ENCODE data around the gene KRT15. TPM values are rescaled to one million over a fixed set of nuclear protein-coding genes. Genes with fewer than 3 reads are reported as not detected.
"Not testable (repeated sequence)": the region's sequence is repeated elsewhere in the genome, so short reads cannot be mapped to it uniquely, and the experiment has no call there.

Gene KRT15
- total and polyA plus RNA-seq, 2 donors = 191 to 831 TPM

GRCh38 chr17:41547378-41547841 is 28.7 kb upstream of the KRT15 start:
- WGBS = 83% methylated on average over 9 of the region's 9 CpGs
- no peak overlapping the region for H3K4me3 ChIP-seq (ENCODE audit: low read length in 2 of 2)

GRCh38 chr17:41546819-41547218 is 28.1 kb upstream of the KRT15 start:
- no peak overlapping the region for H3K4me3 ChIP-seq (ENCODE audit: low read length in 2 of 2)
- H3K36me3 ChIP-seq (ENCODE audit: control insufficient read depth in 2 of 2, insufficient read depth in 2 of 2, low read length in 1 of 2) = no peaks in the 10 kb centered on the region
- 95% methylated on average over 3 of the region's 3 CpGs for WGBS
- H3K9me3 ChIP-seq (ENCODE audit: control insufficient read depth in 2 of 2, insufficient read depth in 1 of 2, low read length in 1 of 2) = peaks cover 0 to 3% of the 10 kb centered on the region in 2 donors
- DNase-seq (ENCODE audit: low read depth in 6 of 9, low spot score in 9 of 9) = no peak
- H3K27me3 ChIP-seq (ENCODE audit: control insufficient read depth in 2 of 2, insufficient read depth in 1 of 2, low read length in 1 of 2) = peaks cover 0 to 19% of the 10 kb centered on the region in 2 donors
- H3K27ac ChIP-seq (ENCODE audit: low read depth in 1 of 2, low read length in 1 of 2) = no peak overlapping the region
- H3K4me1 ChIP-seq (ENCODE audit: control insufficient read depth in 2 of 2, insufficient read depth in 2 of 2, low read length in 2 of 2) = peaks cover 0 to 21% of the 10 kb centered on the region in 2 donors

More at GRCh38 chr17:41547378-41547841, 28.7 kb upstream of the KRT15 start:
- DNase-seq (ENCODE audit: low read depth in 6 of 9, low spot score in 9 of 9) = no peak
- Histone ChIP-seq H3K4me1 (ENCODE audit: control insufficient read depth in 2 of 2, insufficient read depth in 2 of 2, low read length in 2 of 2) (peaks cover 0 to 21% of the 10 kb centered on the region in 2 donors), H3K27me3 (ENCODE audit: control insufficient read depth in 2 of 2, insufficient read depth in 1 of 2, low read length in 1 of 2) (peaks cover 0 to 19% of the 10 kb centered on the region in 2 donors), H3K36me3 (ENCODE audit: control insufficient read depth in 2 of 2, insufficient read depth in 2 of 2, low read length in 1 of 2) (no peaks in the 10 kb centered on the region), H3K27ac (ENCODE audit: low read depth in 1 of 2, low read length in 1 of 2) (no peak overlapping the region), H3K9me3 (ENCODE audit: control insufficient read depth in 2 of 2, insufficient read depth in 1 of 2, low read length in 1 of 2) (peaks cover 0 to 3% of the 10 kb centered on the region in 2 donors)

- DNase-seq (ENCODE audit: low read depth in 6 of 9, low spot score in 9 of 9) = no peak
- H3K4me1 ChIP-seq (ENCODE audit: control insufficient read depth in 2 of 2, insufficient read depth in 2 of 2, low read length in 2 of 2) = peaks cover 0 to 21% of the 10 kb centered on the region in 2 donors
Observed at GRCh38 chr17:41545829-41546410, 27.2 kb upstream of the KRT15 start.

GRCh38 chr17:41544935-41545334 is 26.2 kb upstream of the KRT15 start:
- Histone ChIP-seq H3K4me3 (ENCODE audit: low read length in 2 of 2) (no peak overlapping the region), H3K36me3 (ENCODE audit: control insufficient read depth in 2 of 2, insufficient read depth in 2 of 2, low read length in 1 of 2) (no peaks in the 10 kb centered on the region), H3K9me3 (ENCODE audit: control insufficient read depth in 2 of 2, insufficient read depth in 1 of 2, low read length in 1 of 2) (peaks cover 0 to 3% of the 10 kb centered on the region in 2 donors), H3K27ac (ENCODE audit: low read depth in 1 of 2, low read length in 1 of 2) (no peak overlapping the region), H3K4me1 (ENCODE audit: control insufficient read depth in 2 of 2, insufficient read depth in 2 of 2, low read length in 2 of 2) (peaks cover 0 to 21% of the 10 kb centered on the region in 2 donors), H3K27me3 (ENCODE audit: control insufficient read depth in 2 of 2, insufficient read depth in 1 of 2, low read length in 1 of 2) (peaks cover 0 to 19% of the 10 kb centered on the region in 2 donors)
- 97% methylated on average over 5 of the region's 5 CpGs for WGBS
- no peak for DNase-seq (ENCODE audit: low read depth in 6 of 9, low spot score in 9 of 9)

More at GRCh38 chr17:41545829-41546410, 27.2 kb upstream of the KRT15 start:
- H3K36me3 ChIP-seq (ENCODE audit: control insufficient read depth in 2 of 2, insufficient read depth in 2 of 2, low read length in 1 of 2) = no peaks in the 10 kb centered on the region
- H3K9me3 ChIP-seq (ENCODE audit: control insufficient read depth in 2 of 2, insufficient read depth in 1 of 2, low read length in 1 of 2) = peaks cover 0 to 3% of the 10 kb centered on the region in 2 donors
- no peak overlapping the region for H3K4me3 ChIP-seq (ENCODE audit: low read length in 2 of 2)
- H3K27ac ChIP-seq (ENCODE audit: low read depth in 1 of 2, low read length in 1 of 2) = no peak overlapping the region
- peaks cover 0 to 19% of the 10 kb centered on the region in 2 donors for H3K27me3 ChIP-seq (ENCODE audit: control insufficient read depth in 2 of 2, insufficient read depth in 1 of 2, low read length in 1 of 2)
- WGBS = 90% methylated on average over 13 of the region's 13 CpGs

GRCh38 chr17:41544491-41544892 is 25.8 kb upstream of the KRT15 start:
- H3K36me3 ChIP-seq (ENCODE audit: control insufficient read depth in 2 of 2, insufficient read depth in 2 of 2, low read length in 1 of 2) = no peaks in the 10 kb centered on the region
- peaks cover 0 to 3% of the 10 kb centered on the region in 2 donors for H3K9me3 ChIP-seq (ENCODE audit: control insufficient read depth in 2 of 2, insufficient read depth in 1 of 2, low read length in 1 of 2)
- H3K27me3 ChIP-seq (ENCODE audit: control insufficient read depth in 2 of 2, insufficient read depth in 1 of 2, low read length in 1 of 2) = peaks cover 0 to 19% of the 10 kb centered on the region in 2 donors
- H3K4me1 ChIP-seq (ENCODE audit: control insufficient read depth in 2 of 2, insufficient read depth in 2 of 2, low read length in 2 of 2) = peaks cover 0 to 16% of the 10 kb centered on the region in 2 donors
- DNase-seq (ENCODE audit: low read depth in 6 of 9, low spot score in 9 of 9) = no peak
- 91% methylated on average over 5 of the region's 5 CpGs for WGBS
- no peak overlapping the region for H3K27ac ChIP-seq (ENCODE audit: low read depth in 1 of 2, low read length in 1 of 2)
- no peak overlapping the region for H3K4me3 ChIP-seq (ENCODE audit: low read length in 2 of 2)

GRCh38 chr17:41542786-41543185 is 24.1 kb upstream of the KRT15 start:
- not testable (repeated sequence) for H3K36me3 ChIP-seq (ENCODE audit: control insufficient read depth in 2 of 2, insufficient read depth in 2 of 2, low read length in 1 of 2); H3K4me1 ChIP-seq (ENCODE audit: control insufficient read depth in 2 of 2, insufficient read depth in 2 of 2, low read length in 2 of 2); H3K9me3 ChIP-seq (ENCODE audit: control insufficient read depth in 2 of 2, insufficient read depth in 1 of 2, low read length in 1 of 2); H3K27ac ChIP-seq (ENCODE audit: low read depth in 1 of 2, low read length in 1 of 2); DNase-seq (ENCODE audit: low read depth in 6 of 9, low spot score in 9 of 9); H3K27me3 ChIP-seq (ENCODE audit: control insufficient read depth in 2 of 2, insufficient read depth in 1 of 2, low read length in 1 of 2); H3K4me3 ChIP-seq (ENCODE audit: low read length in 2 of 2)
- 92% methylated on average over 10 of the region's 10 CpGs for WGBS

- Histone ChIP-seq H3K36me3 (ENCODE audit: control insufficient read depth in 2 of 2, insufficient read depth in 2 of 2, low read length in 1 of 2) (no peaks in the 10 kb centered on the region), H3K27ac (ENCODE audit: low read depth in 1 of 2, low read length in 1 of 2) (no peak overlapping the region), H3K4me1 (ENCODE audit: control insufficient read depth in 2 of 2, insufficient read depth in 2 of 2, low read length in 2 of 2) (no peaks in the 10 kb centered on the region), H3K4me3 (ENCODE audit: low read length in 2 of 2) (no peak overlapping the region), H3K27me3 (ENCODE audit: control insufficient read depth in 2 of 2, insufficient read depth in 1 of 2, low read length in 1 of 2) (peaks cover 0 to 2% of the 10 kb centered on the region in 2 donors), H3K9me3 (ENCODE audit: control insufficient read depth in 2 of 2, insufficient read depth in 1 of 2, low read length in 1 of 2) (no peaks in the 10 kb centered on the region)
- 85% methylated on average over 2 of the region's 2 CpGs for WGBS
- no peak for DNase-seq (ENCODE audit: low read depth in 6 of 9, low spot score in 9 of 9)
Observed at GRCh38 chr17:41542357-41542756, 23.7 kb upstream of the KRT15 start.

GRCh38 chr17:41540921-41541625 is 22.4 kb upstream of the KRT15 start:
- WGBS = 92% methylated on average over 10 of the region's 10 CpGs
- H3K4me1 ChIP-seq (ENCODE audit: control insufficient read depth in 2 of 2, insufficient read depth in 2 of 2, low read length in 2 of 2) = no peaks in the 10 kb centered on the region
- H3K27ac ChIP-seq (ENCODE audit: low read depth in 1 of 2, low read length in 1 of 2) = no peak overlapping the region
- no peaks in the 10 kb centered on the region for H3K9me3 ChIP-seq (ENCODE audit: control insufficient read depth in 2 of 2, insufficient read depth in 1 of 2, low read length in 1 of 2)
- H3K4me3 ChIP-seq (ENCODE audit: low read length in 2 of 2) = no peak overlapping the region
- H3K36me3 ChIP-seq (ENCODE audit: control insufficient read depth in 2 of 2, insufficient read depth in 2 of 2, low read length in 1 of 2) = no peaks in the 10 kb centered on the region
- H3K27me3 ChIP-seq (ENCODE audit: control insufficient read depth in 2 of 2, insufficient read depth in 1 of 2, low read length in 1 of 2) = no peaks in the 10 kb centered on the region
- no peak for DNase-seq (ENCODE audit: low read depth in 6 of 9, low spot score in 9 of 9)

- no peak overlapping the region for H3K27ac ChIP-seq (ENCODE audit: low read depth in 1 of 2, low read length in 1 of 2)
- no peaks in the 10 kb centered on the region for H3K4me1 ChIP-seq (ENCODE audit: control insufficient read depth in 2 of 2, insufficient read depth in 2 of 2, low read length in 2 of 2)
- no peaks in the 10 kb centered on the region for H3K9me3 ChIP-seq (ENCODE audit: control insufficient read depth in 2 of 2, insufficient read depth in 1 of 2, low read length in 1 of 2)
- no peak for DNase-seq (ENCODE audit: low read depth in 6 of 9, low spot score in 9 of 9)
- H3K27me3 ChIP-seq (ENCODE audit: control insufficient read depth in 2 of 2, insufficient read depth in 1 of 2, low read length in 1 of 2) = peaks cover 0 to 5% of the 10 kb centered on the region in 2 donors
- H3K4me3 ChIP-seq (ENCODE audit: low read length in 2 of 2) = no peak overlapping the region
- H3K36me3 ChIP-seq (ENCODE audit: control insufficient read depth in 2 of 2, insufficient read depth in 2 of 2, low read length in 1 of 2) = no peaks in the 10 kb centered on the region
- WGBS = 89% methylated on average over 7 of the region's 7 CpGs
Observed at GRCh38 chr17:41539979-41540701, 21.4 kb upstream of the KRT15 start.

Data from thymus (tissue), 11 donors.